Hematopoietic multipotent progenitor cell treated with erythropoietin and hydrocortisone succinate and interleukin-3 and kit ligand, for 4 days (in vitro differentiated cells): ENCODE results near the gene TAS2R46.
"Not testable (repeated sequence)": the region's sequence is repeated elsewhere in the genome, so short reads cannot be mapped to it uniquely, and the experiment has no call there.

Source experiments
- DNase-seq: peaks from one replicate; pipeline ENCODE4 v3.0.0-alpha.2; 2015

Gene TAS2R46, protein sequence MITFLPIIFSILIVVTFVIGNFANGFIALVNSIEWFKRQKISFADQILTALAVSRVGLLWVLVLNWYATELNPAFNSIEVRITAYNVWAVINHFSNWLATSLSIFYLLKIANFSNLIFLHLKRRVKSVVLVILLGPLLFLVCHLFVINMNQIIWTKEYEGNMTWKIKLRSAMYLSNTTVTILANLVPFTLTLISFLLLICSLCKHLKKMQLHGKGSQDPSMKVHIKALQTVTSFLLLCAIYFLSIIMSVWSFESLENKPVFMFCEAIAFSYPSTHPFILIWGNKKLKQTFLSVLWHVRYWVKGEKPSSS

DNA sequence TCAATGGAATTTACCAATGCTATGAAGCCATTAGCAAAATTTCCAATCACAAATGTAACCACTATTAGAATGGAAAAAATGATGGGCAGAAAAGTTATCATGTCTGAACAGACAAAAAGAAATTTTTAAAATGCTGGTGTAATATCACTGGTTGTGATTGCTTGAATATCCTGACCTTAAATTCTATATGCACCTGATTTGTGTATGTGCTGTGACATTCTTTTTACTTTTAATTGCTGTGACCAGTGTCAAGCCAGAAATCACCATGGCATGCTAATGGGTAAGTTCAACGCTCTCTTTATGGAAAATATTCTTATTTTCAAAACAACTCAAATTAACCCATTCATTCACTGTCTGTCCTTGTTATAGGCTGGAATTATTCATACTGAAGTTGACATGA, at the start of gene TAS2R46:
Gene TAS2R46, minus strand, starts transcription at position 101 of the 400 bp plus-strand sequence. Its CDS starts 0 bp downstream, at position 101.
- DNase-seq: not testable (repeated sequence)

DNA sequence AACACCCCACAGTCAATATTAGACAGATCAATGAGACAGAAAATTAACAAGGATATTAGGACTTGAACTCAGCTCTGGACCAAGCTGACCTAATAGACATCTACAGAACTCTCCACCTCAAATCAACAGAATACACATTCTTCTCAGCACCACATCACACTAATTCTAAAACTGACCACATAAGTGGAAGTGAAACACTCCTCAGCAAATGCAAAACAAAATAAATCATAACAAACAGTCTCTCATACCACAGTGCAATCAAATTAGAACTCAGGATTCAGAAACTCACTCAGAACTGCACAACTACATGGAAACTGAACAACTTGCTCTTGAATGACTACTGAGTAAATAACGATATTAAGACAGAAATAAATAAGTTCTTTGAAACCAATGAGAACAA, 49.1 kb upstream of the TAS2R46 start:
- not testable (repeated sequence) for DNase-seq

DNA sequence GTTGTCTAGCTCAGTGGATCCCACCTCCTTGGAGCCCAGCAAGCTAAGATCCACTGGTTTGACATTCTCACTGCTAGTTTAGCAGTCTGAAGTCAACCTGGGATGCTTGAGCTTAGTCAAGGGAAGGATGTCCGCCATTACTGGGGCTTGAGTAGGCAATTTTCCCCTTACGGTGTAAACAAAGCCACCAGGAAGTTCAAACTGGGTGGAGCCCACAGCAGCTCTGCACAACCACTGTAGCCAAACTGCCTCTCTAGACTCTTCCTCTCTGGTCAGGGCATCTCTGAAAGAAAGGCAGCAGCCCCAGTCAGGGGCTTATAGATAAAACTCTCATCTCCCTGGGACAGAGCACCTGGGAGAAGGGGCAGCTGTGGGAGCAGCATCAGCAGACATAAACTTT, 46.8 kb upstream of the TAS2R46 start:
- no peak for DNase-seq

DNA sequence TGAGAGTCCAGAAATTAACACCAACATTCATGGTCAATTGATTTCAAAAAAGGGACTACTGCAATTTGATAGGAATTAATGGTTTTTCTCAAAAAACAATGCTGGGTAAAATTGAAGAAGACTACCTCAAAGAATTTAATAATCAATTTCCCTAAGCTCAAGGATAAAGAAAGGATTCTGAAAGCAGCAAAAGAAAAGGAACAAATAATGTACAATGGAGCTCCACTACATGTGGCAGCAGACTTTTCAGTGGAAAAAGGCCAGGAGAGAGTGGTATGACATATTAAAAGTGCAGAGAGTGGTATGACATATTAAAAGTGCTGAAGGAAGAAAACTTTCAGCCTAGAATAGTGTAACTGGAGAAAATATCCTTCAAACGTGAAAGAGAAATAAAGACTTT, 45.6 kb upstream of the TAS2R46 start:
- DNase-seq: no peak

DNA sequence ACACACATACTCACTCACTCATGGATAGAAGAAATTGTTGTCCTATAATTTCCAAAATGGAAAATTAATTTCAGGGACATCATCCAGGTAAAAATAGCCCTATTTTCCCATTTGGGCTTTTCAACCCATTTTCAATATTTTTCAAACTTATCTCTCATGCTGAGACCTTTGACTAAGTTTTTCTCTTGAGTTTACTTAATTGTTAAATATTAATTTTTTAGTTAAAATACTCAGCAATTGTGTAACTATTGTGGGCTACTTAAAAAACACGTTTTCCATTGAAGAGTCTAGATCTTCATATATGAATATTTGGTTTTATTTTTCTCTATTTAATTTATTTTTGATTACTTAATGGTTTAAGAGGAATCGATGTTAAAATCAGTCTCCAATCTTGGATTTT, 44.2 kb upstream of the TAS2R46 start:
- DNase-seq: no peak

DNA sequence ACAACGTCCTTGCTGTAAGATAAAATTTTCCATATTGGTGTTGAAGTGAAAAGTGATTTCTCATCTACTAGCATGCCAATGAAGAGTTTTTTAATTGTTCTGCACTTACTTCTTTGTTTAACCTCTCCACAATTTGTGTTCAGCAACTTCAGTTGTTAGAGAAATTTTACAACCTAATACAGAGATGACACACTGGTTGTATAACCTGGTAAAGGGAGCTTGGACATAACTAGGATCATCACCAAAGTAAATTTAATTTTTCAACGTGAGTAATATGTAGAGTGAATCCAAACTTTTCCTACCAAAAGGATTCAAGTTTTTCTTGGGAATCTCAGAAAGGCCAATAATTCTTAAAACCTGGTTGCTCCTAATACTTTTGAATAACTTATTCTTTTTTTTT, 43.5 kb upstream of the TAS2R46 start:
- no peak for DNase-seq

DNA sequence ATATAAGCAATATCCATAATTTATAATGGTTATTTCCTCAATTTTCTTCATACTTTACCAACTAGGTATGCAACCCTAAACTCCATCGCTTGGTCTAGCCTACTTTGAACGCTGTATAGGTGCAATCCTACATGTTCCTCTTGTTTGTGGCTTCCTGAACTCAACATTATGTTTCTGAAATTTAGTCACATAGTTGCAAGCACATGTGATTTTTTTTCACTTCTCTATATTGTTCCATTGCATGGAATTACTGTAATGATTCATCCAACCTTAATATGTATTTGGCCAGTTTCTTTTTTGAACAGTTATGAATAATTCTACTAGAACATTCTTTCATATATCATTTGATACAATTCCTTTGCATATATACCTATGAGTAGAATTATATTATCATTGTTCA, 32.8 kb upstream of the TAS2R46 start:
- not testable (repeated sequence) for DNase-seq

DNA sequence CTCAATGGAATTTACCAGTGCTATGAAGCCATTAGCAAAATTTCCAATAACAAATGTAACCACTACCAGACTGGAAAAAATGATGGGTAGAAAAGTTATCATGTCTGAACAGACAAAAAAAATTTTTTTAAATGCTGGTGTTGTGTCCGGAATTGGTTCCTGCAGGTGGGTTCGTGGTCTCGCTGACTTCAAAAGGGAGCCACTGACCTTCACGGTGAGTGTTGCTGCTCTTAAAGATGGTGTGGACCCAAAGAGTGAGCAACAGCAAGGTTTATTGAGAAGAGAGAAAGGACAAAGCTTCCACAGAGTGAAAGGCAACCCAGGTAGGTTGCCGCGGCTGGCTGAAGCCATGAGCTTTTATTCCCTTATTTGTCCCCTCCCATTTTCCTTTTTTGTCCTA, 30.0 kb upstream of the TAS2R46 start, which contains the start of gene TAS2R43:
Gene TAS2R43, minus strand, starts transcription at position 186 of the 400 bp plus-strand sequence. Its CDS starts 84 bp downstream, at position 102.
- DNase-seq: no peak

DNA sequence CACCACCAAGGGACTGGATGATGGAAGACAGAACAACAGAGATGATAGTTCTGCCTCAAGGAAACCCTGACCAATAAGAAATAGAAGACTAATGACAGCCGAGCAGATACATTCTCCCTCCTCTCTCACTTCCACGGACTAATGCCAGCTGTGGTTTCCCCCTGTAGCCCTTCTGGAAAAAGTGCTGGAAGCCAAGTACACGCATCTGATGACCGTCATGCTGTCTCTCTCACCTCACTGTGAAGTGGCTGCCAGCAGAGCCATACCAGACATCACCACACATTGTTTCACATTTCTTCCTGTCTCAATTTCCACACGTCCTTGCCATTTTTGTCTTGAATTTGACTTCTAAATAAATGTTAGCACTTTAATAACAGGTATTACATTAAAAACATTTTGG, 27.2 kb upstream of the TAS2R46 start:
- no peak for DNase-seq

DNA sequence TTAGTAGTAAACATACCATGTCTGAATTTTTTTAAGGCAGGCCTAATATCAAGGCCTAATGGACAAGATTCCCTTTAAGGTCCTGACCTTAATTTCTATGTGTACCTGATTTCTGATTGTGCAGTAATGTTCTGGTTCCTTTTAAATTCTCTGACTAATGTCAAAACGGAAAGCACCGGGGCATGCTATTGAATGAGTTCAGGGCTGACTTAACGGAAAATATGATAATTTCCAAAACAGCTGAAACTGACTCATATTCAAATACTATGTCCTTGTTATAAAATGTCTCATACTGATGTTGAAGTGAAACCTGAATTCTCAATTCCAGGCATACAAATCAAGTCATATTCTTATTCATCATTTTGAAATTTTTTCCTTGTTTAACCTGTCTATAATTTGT, 23.3 kb upstream of the TAS2R46 start:
- DNase-seq: no peak

DNA sequence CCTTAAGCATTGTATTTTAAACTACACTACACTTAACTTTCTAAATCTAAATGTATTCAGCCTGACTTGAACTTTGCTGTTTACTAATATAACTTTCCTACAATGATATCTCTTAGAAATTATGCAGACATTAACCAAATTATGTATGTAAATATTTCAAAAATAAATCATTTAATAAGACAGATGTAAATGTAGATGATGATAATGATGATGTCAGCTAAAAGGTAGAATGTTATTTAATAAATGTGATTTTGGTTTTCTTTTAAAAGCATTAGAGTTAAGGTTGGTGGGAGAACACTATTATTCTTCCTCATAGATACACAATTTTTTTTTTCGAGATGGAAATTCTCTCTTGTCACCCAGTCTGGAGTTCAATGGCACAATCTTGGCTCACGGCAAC, 19.9 kb upstream of the TAS2R46 start:
- no peak for DNase-seq

DNA sequence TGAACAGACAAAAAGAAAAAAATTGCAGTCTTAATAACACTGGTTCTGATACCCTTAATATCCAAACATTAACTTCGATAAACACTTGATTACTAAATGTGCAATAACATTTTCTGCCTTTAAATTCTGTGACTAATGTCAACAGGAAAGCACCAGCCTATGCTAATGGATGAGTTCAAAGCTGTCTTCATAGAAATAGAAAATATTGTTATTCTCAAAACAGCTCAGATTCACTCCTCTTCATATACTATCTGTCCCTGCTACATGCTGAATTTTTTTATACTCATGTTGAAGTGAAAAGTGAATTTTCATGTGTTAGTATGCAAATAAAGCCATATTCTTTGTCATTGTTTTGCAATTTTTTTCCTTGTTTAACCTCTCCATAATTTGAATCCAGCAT, 16.2 kb upstream of the TAS2R46 start:
- DNase-seq: no peak

DNA sequence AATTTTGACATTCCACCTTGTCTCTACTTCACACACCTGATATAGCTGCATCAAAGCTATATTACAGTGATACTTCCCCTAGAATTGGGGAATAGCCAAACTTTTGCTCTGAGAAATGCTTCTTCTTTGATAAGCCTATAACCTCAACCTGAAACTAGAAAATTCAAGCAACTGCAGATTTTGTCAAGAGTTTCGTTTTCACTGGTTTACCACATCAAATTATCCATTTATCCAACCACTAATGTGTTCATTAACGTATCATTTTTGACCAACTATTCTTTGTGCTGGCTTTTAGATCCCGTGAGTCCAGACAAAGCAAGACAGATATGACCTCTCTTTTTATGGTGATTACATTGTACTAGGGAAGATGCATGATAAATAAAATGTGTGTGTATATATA, 13.5 kb upstream of the TAS2R46 start:
- DNase-seq: no peak

DNA sequence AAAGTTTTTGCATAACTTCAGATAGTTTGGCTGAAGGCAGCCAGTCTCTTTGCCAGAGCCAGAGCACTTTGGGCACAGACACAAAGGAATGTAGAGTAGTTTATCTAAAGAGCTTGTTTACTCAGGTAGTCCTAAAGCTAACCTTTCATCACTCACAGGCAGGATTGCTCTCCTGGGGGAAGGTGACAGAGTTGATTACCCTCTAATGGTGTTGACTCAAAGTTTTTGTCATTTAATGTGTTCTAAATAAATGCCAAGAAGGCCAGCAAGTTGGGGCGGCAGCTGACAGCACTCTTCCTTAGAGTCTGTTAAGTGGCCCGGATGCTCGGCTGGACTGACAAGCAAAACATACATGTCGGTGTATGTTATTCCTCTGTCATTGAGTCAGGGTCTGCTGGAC, 9.3 kb upstream of the TAS2R46 start:
- DNase-seq: no peak

DNA sequence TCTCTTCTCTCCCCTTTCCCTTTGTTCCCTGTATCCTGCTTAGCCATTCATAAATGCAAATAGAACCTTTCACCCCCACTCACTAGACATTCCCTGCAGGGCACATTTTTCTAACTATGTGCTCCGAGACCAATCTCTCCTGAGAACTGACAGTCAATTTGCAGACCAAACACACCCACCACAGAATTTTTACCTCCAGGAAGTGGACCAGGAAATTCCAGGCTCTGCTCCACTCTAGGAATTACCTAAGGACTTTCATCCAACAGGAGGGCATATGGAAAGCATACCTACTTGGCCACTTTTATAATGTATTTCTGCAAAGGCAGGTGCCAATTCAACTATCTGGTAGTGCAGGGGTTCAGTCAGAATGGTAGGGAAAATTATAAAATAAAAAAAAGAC, 8.9 kb upstream of the TAS2R46 start:
- no peak for DNase-seq

DNA sequence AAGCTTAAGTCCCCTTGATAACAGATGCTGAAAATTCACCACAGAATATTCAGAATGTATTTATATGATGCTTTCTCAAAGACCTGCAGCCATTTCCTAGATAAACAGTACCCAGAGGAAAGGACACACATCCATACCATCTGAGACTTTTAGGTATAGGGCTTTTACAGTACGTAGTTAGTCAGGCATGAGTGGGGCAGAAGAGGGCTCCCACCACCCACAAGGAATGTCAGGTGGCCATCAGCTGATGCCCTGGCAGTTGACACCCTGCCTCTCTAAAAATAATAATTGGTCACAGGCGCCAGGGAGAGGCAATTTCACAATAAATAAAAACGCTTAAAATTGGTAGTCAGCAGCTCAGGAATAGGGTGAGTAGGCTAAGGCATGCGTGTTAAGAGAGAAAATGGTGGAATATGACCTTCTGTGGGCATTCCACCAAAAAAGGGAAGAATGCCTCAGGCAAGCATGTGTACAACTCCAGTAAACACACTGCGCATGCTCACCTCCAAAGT, 7.8 kb upstream of the TAS2R46 start:
- no peak for DNase-seq

DNA sequence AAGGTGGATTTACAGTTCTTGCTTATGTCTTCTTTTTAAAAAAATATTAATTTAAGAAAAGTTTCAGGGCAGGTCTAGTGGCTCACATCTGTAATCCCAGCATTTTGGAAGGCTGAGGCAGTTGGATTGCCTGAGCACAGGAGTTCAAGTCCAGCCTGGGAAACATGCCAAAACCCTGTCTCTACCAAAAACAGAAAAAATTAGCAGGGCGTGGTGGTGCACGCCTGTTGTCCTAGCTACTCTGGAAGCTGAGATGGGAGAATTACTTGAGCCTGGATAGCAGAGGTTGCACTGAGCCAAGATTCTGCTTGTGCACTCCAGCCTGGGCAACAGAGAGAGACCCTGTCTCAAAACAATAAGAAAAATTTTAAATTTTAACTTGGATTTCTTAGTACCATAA, 5.4 kb upstream of the TAS2R46 start:
- peak; percentile 18 for DNase-seq

DNA sequence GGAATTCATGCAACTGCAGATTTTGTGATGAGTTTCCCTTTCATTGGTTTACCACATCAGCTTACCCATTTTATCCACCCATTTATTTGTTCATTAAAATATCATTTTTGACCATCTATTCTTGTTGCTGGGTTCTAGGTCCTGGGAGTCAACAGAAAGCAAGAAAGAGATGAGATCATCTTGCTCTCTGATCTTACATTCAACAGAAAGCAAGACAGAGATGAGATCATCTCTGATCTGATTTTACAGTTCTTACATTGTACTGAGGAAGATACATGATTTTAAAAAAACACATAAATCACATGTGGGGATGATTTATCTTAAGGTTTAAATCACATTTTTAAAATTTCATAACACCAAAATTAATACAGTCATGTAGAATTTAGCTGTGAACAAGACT, 2.3 kb downstream of the TAS2R46 start:
- no peak for DNase-seq

DNA sequence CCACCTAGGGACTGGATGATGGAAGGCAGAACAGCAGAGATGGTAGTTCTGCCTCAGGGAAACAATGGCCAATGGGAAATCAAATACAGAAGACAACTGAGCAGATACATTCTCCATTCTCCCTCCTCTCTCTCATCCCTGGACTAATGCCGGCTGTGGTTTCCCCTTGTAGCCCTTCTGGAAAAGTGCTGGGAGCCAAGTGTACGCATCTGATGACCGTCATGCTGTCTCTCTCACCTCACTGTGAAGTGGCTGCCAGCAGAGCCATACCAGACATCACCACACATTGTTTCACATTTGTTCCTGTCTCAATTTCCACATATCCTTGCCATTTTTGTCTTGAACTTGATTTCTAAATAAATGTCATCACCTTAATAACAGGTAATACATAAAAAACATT, 3.1 kb downstream of the TAS2R46 start:
- DNase-seq: no peak

DNA sequence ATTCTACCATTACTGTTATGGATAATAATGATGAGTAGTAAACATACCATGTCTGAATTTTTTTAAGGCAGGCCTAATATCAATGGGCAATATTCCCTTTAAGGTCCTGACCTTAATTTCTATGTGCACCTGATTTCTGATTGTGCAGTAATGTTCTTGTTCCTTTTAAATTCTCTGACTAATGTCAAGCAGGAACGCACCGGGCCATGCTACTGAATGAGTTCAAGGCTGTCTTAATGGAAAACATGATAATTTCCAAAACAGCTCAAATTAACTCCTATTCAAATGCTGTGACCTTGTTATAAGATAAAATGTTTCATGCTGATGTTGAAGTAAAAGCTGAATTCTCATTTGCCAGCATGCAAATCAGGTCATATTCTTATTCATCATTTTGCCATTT, 6.8 kb downstream of the TAS2R46 start:
- no peak for DNase-seq

DNA sequence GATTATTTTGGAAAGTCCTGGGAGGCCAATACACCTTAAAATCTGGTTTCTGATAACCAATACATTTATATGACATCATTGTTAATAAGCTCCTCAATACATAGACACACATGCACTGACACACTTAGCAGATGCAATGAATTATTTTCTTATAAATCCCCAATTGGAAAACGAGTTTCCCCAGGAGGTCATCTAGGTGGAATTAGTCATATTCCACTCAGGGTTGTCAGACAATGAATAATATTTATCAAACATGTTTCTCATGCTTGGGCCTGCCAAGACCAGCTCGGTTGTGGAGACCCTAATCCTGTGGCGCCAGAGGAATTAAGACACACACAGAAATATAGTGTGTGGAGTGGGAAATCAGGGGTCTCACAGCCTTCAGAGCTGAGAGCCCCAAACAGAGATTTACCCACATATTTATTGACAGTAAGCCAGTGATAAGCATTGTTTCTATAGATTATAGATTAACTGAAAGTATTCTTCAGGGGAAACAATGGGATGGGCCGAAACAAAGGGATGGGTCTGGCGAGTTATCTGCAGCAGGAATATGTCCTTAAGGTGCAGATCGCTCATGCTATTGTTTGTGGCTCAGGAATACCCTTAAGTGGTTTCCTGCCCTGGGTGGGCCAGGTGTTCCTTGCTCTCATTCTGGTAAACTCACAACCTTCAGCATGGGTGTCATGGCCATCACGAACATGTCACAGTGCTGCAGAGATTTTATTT, 12.1 kb downstream of the TAS2R46 start:
- DNase-seq: not testable (repeated sequence)

DNA sequence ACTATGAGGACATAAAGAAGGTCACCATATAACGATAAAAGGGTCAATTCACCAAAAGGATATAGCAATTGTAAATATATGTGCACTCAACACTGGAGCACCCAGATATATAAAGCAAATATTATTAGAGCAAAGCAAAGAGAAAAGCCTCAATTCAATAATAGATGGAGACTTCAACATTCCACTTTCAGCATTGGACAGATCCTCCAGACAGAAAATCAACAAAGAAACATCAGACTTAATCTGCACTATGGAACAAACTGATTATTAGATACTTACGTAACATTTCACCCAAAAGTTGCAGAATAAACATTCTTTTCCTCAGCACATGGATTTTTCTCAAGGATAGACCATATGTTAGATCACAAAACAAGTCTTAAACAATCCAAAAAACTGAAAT, 20.7 kb downstream of the TAS2R46 start:
- not testable (repeated sequence) for DNase-seq

DNA sequence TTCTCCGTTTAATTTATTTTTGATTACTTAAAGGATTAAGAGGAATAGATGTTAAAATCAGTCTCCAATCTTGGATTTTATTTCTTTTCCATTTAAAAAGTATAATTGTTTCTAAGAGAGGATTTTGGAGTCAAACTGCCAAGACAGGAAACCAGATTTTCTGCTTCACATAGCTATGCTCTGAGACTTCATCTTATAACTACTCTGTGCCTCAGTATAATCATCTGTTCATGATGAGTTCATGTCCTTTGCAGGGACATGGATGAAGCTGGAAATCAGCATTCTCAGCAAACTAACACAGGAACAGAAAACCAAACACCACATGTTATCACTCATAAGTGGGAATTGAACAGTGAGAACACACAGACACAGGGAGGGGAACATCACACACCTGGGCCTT, 21.9 kb downstream of the TAS2R46 start:
- DNase-seq: no peak

DNA sequence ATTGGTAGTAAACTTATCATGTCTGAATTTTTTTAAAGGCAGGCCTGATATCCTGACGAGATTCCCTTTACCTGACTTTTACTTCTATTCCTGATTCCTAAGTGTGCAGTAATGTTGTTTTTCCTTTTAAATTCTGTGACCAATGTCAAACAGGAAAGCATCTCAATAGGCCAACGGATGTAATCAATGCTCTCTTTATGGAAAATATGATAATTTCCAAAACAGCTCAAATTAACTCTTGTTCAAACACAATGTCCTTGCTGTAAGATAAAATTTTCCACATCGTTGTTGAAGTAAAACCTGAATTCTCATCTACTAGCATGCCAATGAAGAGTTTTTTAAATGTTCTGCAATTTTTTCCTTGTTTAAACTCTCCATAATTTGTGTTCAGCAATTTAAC, 22.9 kb downstream of the TAS2R46 start:
- DNase-seq: no peak
